GM23248 (cell line): ENCODE results near the gene MPND.

Experiments used
- EZH2 ChIP-seq: fragments of 200-600 bp; sonication (generic); IDR thresholded peaks from 2 replicates; pipeline ENCODE4 v1.6.1; 2018; ENCODE audit warnings: antibody characterized with exemption, mild to moderate bottlenecking; ENCODE audit not compliant: insufficient read depth, poor library complexity, severe bottlenecking
- EZH2phosphoT487 ChIP-seq: fragments of 200-600 bp; sonication (generic); IDR thresholded peaks from 2 replicates; pipeline ENCODE4 v1.6.1; 2018; ENCODE audit warnings: antibody characterized with exemption, moderate library complexity, mild to moderate bottlenecking, low read depth; ENCODE audit not compliant: insufficient read depth

GRCh38 chr19:4362101-4362828 is 18.9 kb downstream of the MPND start:
- no peak for TF ChIP-seq EZH2
- no peak for TF ChIP-seq EZH2phosphoT487
